ENCODE results near the gene FAM43A. TPM values are rescaled to one million over a fixed set of nuclear protein-coding genes. Genes with fewer than 3 reads are reported as not detected.

FAM43A gene
- total and polyA plus RNA-seq, 9 of the 15 experiments (the other 6 are each of a cell fraction or from before 2014, with no cell fraction given), result 0.03 to 1.2 (median 0.21) TPM

- no peak for TF ChIP-seq HMGN3 (IDR thresholded peaks at IDR 0.05; ENCODE audit: borderline replicate concordance, extremely low read depth, insufficient read length, low read depth, low read length)
- TF ChIP-seq, protein P1, sequence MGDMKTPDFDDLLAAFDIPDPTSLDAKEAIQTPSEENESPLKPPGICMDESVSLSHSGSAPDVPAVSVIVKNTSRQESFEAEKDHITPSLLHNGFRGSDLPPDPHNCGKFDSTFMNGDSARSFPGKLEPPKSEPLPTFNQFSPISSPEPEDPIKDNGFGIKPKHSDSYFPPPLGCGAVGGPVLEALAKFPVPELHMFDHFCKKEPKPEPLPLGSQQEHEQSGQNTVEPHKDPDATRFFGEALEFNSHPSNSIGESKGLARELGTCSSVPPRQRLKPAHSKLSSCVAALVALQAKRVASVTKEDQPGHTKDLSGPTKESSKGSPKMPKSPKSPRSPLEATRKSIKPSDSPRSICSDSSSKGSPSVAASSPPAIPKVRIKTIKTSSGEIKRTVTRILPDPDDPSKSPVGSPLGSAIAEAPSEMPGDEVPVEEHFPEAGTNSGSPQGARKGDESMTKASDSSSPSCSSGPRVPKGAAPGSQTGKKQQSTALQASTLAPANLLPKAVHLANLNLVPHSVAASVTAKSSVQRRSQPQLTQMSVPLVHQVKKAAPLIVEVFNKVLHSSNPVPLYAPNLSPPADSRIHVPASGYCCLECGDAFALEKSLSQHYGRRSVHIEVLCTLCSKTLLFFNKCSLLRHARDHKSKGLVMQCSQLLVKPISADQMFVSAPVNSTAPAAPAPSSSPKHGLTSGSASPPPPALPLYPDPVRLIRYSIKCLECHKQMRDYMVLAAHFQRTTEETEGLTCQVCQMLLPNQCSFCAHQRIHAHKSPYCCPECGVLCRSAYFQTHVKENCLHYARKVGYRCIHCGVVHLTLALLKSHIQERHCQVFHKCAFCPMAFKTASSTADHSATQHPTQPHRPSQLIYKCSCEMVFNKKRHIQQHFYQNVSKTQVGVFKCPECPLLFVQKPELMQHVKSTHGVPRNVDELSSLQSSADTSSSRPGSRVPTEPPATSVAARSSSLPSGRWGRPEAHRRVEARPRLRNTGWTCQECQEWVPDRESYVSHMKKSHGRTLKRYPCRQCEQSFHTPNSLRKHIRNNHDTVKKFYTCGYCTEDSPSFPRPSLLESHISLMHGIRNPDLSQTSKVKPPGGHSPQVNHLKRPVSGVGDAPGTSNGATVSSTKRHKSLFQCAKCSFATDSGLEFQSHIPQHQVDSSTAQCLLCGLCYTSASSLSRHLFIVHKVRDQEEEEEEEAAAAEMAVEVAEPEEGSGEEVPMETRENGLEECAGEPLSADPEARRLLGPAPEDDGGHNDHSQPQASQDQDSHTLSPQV (IDR thresholded peaks at IDR 0.05), result no peak
- TF ChIP-seq POLR3G (IDR thresholded peaks at IDR 0.05; ENCODE audit: extremely low read depth, insufficient read length, insufficient replicate concordance), result no peak
- no peak for TF ChIP-seq ELF1 (tag; IDR thresholded peaks at IDR 0.05)
- 0 out of 2 replicates have a peak, but pooled peaks have one; percentile 12 for TF ChIP-seq RUNX1 (IDR thresholded peaks at IDR 0.05; ENCODE audit: low read depth)
- TF ChIP-seq THAP7 (CRISPR knock-in tag; IDR thresholded peaks at IDR 0.05), result no peak
- TF ChIP-seq PPARD (CRISPR knock-in tag; IDR thresholded peaks at IDR 0.05), result no peak
- 0 out of 2 replicates have a peak, but pooled peaks have one; percentile 6 for TF ChIP-seq ZNF24 (IDR thresholded peaks at IDR 0.05)
- TF ChIP-seq MAFG (tag; conservative IDR thresholded peaks at IDR 0.05), result no peak
- no peak for TF ChIP-seq BCOR (IDR thresholded peaks at IDR 0.05)
- no peak for TF ChIP-seq GTF2B (IDR thresholded peaks at IDR 0.05; ENCODE audit: extremely low read depth, insufficient read length)
- no peak for TF ChIP-seq ZBTB5 (IDR thresholded peaks at IDR 0.05)
- peak in 1 of 2 experiments; percentile 36; a peak in 1 of 3 replicates for TF ChIP-seq CBX3 (IDR thresholded peaks at IDR 0.05; ENCODE audit: borderline replicate concordance in 1 of 2, low read length in 2 of 2)
- TF ChIP-seq FIP1L1 (IDR thresholded peaks at IDR 0.05; ENCODE audit: low read depth, low read length, poor library complexity, severe bottlenecking), result no peak
- no peak for TF ChIP-seq RBM15 (IDR thresholded peaks at IDR 0.05; ENCODE audit: insufficient read depth, low read length)
- TF ChIP-seq TBP (optimal IDR thresholded peaks at IDR 0.05; ENCODE audit: low read depth, low read length), result peak; percentile 8
- TF ChIP-seq OTX1 (CRISPR knock-in tag; IDR thresholded peaks at IDR 0.05), result no peak
- no peak for TF ChIP-seq ARNT (IDR thresholded peaks at IDR 0.05)
- TF ChIP-seq MIER1 (IDR thresholded peaks at IDR 0.05; ENCODE audit: low read depth), result no peak
- TF ChIP-seq, protein P2, sequence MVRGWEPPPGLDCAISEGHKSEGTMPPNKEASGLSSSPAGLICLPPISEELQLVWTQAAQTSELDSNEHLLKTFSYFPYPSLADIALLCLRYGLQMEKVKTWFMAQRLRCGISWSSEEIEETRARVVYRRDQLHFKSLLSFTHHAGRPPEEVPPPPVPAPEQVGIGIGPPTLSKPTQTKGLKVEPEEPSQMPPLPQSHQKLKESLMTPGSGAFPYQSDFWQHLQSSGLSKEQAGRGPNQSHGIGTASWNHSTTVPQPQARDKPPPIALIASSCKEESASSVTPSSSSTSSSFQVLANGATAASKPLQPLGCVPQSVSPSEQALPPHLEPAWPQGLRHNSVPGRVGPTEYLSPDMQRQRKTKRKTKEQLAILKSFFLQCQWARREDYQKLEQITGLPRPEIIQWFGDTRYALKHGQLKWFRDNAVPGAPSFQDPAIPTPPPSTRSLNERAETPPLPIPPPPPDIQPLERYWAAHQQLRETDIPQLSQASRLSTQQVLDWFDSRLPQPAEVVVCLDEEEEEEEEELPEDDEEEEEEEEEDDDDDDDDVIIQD (CRISPR knock-in tag; IDR thresholded peaks at IDR 0.05), result no peak
These were observed 2.9 kb upstream of the FAM43A start (continued) for GRCh38 chr3:194682694-194683310.

All from K562 (cell line).